Measurements from ENCODE around the gene TRIM72.
"Not testable (repeated sequence)": the region's sequence is repeated elsewhere in the genome, so short reads cannot be mapped to it uniquely, and the experiment has no call there.

Gene TRIM72

GRCh38 chr16:31228206-31228605, 14.3 kb downstream of the TRIM72 start:
- Histone ChIP-seq H3K4me1 (ENCODE audit: control insufficient read depth in 5 of 5, insufficient read depth in 5 of 5, low read length in 5 of 5) (peaks cover 0 to 9% (median 0%) of the 10 kb centered on the region in 5 donors), H3K27ac (ENCODE audit: low read depth, low read length) (no peak overlapping the region), H3K9ac (ENCODE audit: low read length in 5 of 5) (no peak overlapping the region), H3K27me3 (ENCODE audit: control insufficient read depth in 5 of 5, insufficient read depth in 4 of 5, low read length in 5 of 5) (no peaks in the 10 kb centered on the region), H3K9me3 (ENCODE audit: control insufficient read depth in 5 of 5, low read length in 5 of 5) (no peaks in the 10 kb centered on the region), H3K4me3 (ENCODE audit: low read depth in 1 of 5, low read length in 5 of 5) (no peak overlapping the region), H3K36me3 (ENCODE audit: control insufficient read depth in 5 of 5, insufficient read depth in 5 of 5, low read length in 5 of 5) (no peaks in the 10 kb centered on the region)

- H3K36me3 ChIP-seq (ENCODE audit: control insufficient read depth in 5 of 5, insufficient read depth in 5 of 5, low read length in 5 of 5): no peaks in the 10 kb centered on the region
- H3K9ac ChIP-seq (ENCODE audit: low read length in 5 of 5): no peak overlapping the region
- no peaks in the 10 kb centered on the region for H3K27me3 ChIP-seq (ENCODE audit: control insufficient read depth in 5 of 5, insufficient read depth in 4 of 5, low read length in 5 of 5)
- no peak overlapping the region for H3K4me3 ChIP-seq (ENCODE audit: low read depth in 1 of 5, low read length in 5 of 5)
- H3K4me1 ChIP-seq (ENCODE audit: control insufficient read depth in 5 of 5, insufficient read depth in 5 of 5, low read length in 5 of 5): peaks cover 0 to 9% (median 0%) of the 10 kb centered on the region in 5 donors
- peaks cover 0 to 1% (median 0%) of the 10 kb centered on the region in 5 donors for H3K9me3 ChIP-seq (ENCODE audit: control insufficient read depth in 5 of 5, low read length in 5 of 5)
- H3K27ac ChIP-seq (ENCODE audit: low read depth, low read length): no peak overlapping the region
These were observed 15.6 kb downstream of the TRIM72 start for GRCh38 chr16:31229501-31229900.

DNA sequence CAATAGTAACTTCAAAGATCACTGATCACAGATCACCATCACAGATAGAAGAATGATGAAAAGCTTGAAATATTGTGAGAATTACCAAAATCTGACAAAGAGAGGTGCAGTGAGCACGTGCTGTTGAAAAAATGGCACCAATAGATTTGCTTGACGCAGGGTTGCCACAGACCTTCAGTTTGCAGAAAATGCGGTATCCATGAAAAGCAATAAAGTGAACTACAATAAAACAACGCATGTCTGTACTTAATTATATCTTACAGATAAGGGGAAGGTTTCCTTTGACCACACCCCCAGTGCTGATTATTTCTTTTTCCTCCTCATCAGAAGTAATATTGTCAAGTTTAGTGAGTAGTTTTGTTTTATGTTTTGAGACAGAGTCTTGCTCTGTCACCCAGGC, 24.1 kb downstream of the TRIM72 start:
- no peak overlapping the region for H3K27ac ChIP-seq (ENCODE audit: low read depth, low read length)
- peaks cover 0 to 4% (median 0%) of the 10 kb centered on the region in 5 donors for H3K27me3 ChIP-seq (ENCODE audit: control insufficient read depth in 5 of 5, insufficient read depth in 4 of 5, low read length in 5 of 5)
- peaks cover 0 to 5% (median 3%) of the 10 kb centered on the region in 5 donors for H3K9me3 ChIP-seq (ENCODE audit: control insufficient read depth in 5 of 5, low read length in 5 of 5)
- H3K4me3 ChIP-seq (ENCODE audit: low read depth in 1 of 5, low read length in 5 of 5): no peak overlapping the region
- no peak overlapping the region for H3K9ac ChIP-seq (ENCODE audit: low read length in 5 of 5)
- no peaks in the 10 kb centered on the region for H3K4me1 ChIP-seq (ENCODE audit: control insufficient read depth in 5 of 5, insufficient read depth in 5 of 5, low read length in 5 of 5)
- H3K36me3 ChIP-seq (ENCODE audit: control insufficient read depth in 5 of 5, insufficient read depth in 5 of 5, low read length in 5 of 5): no peaks in the 10 kb centered on the region

DNA sequence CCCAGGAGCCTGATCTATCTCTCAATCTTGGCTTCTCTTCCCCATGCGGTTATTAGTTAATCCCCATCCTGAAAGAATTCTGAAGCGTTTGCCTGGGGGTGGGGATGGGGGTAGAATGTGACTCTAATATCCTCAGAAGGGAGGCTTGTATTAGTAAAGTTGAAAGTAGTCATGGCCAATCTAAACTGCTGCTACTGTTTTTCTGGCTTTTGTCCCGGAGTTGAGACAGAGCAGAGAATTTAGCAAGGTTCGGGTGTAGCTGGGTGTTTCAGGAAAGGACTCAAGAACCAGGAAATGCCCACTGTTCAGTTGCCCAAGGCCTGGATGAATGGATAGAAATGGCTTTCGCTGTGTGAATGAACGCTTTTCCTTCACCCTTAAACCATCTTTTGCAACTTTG, 28.3 kb downstream of the TRIM72 start:
- Histone ChIP-seq H3K27ac (ENCODE audit: low read depth, low read length) (no peak overlapping the region), H3K4me1 (ENCODE audit: control insufficient read depth in 5 of 5, insufficient read depth in 5 of 5, low read length in 5 of 5) (peaks cover 0 to 3% (median 0%) of the 10 kb centered on the region in 5 donors), H3K36me3 (ENCODE audit: control insufficient read depth in 5 of 5, insufficient read depth in 5 of 5, low read length in 5 of 5) (no peaks in the 10 kb centered on the region), H3K4me3 (ENCODE audit: low read depth in 1 of 5, low read length in 5 of 5) (no peak overlapping the region), H3K27me3 (ENCODE audit: control insufficient read depth in 5 of 5, insufficient read depth in 4 of 5, low read length in 5 of 5) (peaks cover 0 to 4% (median 0%) of the 10 kb centered on the region in 5 donors), H3K9ac (ENCODE audit: low read length in 5 of 5) (no peak overlapping the region), H3K9me3 (ENCODE audit: control insufficient read depth in 5 of 5, low read length in 5 of 5) (no peaks in the 10 kb centered on the region)

- Histone ChIP-seq H3K9ac (ENCODE audit: low read length in 5 of 5) (no peak overlapping the region), H3K27ac (ENCODE audit: low read depth, low read length) (no peak overlapping the region), H3K27me3 (ENCODE audit: control insufficient read depth in 5 of 5, insufficient read depth in 4 of 5, low read length in 5 of 5) (peaks cover 0 to 4% (median 0%) of the 10 kb centered on the region in 5 donors), H3K4me1 (ENCODE audit: control insufficient read depth in 5 of 5, insufficient read depth in 5 of 5, low read length in 5 of 5) (peaks cover 0 to 3% (median 0%) of the 10 kb centered on the region in 5 donors), H3K9me3 (ENCODE audit: control insufficient read depth in 5 of 5, low read length in 5 of 5) (no peaks in the 10 kb centered on the region), H3K4me3 (ENCODE audit: low read depth in 1 of 5, low read length in 5 of 5) (no peak overlapping the region), H3K36me3 (ENCODE audit: control insufficient read depth in 5 of 5, insufficient read depth in 5 of 5, low read length in 5 of 5) (no peaks in the 10 kb centered on the region)
These were observed 30.1 kb downstream of the TRIM72 start for GRCh38 chr16:31243734-31244670.

GRCh38 chr16:31245598-31245997, 31.7 kb downstream of the TRIM72 start:
- not testable (repeated sequence) for H3K36me3 ChIP-seq (ENCODE audit: control insufficient read depth in 5 of 5, insufficient read depth in 5 of 5, low read length in 5 of 5); H3K4me3 ChIP-seq (ENCODE audit: low read depth in 1 of 5, low read length in 5 of 5); H3K9ac ChIP-seq (ENCODE audit: low read length in 5 of 5); H3K9me3 ChIP-seq (ENCODE audit: control insufficient read depth in 5 of 5, low read length in 5 of 5); H3K27ac ChIP-seq (ENCODE audit: low read depth, low read length); H3K4me1 ChIP-seq (ENCODE audit: control insufficient read depth in 5 of 5, insufficient read depth in 5 of 5, low read length in 5 of 5); H3K27me3 ChIP-seq (ENCODE audit: control insufficient read depth in 5 of 5, insufficient read depth in 4 of 5, low read length in 5 of 5)

DNA sequence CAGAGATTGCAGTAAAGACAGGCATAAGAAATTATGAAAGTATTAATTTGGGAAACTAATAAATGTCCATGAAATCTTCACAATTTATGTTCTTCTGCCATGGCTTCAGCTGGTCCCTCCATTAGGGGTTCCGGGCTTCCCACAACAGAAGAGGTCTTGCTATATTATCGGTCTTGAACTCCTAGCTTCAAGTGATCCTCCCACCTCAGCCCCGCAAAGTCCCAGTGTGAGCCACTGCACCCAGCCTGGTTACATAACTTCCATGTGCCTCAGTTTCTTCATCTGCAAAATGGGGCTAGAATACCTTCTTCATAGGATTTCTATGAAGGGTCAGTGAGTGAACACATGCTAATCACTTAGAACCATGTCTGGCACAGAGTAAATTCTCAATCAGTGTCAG, 32.4 kb downstream of the TRIM72 start:
- Histone ChIP-seq H3K4me3 (ENCODE audit: low read depth in 1 of 5, low read length in 5 of 5) (no peak overlapping the region), H3K27ac (ENCODE audit: low read depth, low read length) (no peak overlapping the region), H3K9ac (ENCODE audit: low read length in 5 of 5) (no peak overlapping the region), H3K4me1 (ENCODE audit: control insufficient read depth in 5 of 5, insufficient read depth in 5 of 5, low read length in 5 of 5) (peaks cover 0 to 3% (median 0%) of the 10 kb centered on the region in 5 donors), H3K36me3 (ENCODE audit: control insufficient read depth in 5 of 5, insufficient read depth in 5 of 5, low read length in 5 of 5) (no peaks in the 10 kb centered on the region), H3K9me3 (ENCODE audit: control insufficient read depth in 5 of 5, low read length in 5 of 5) (no peaks in the 10 kb centered on the region), H3K27me3 (ENCODE audit: control insufficient read depth in 5 of 5, insufficient read depth in 4 of 5, low read length in 5 of 5) (peaks cover 0 to 3% (median 0%) of the 10 kb centered on the region in 5 donors)

GRCh38 chr16:31248344-31248743, 34.4 kb downstream of the TRIM72 start:
- Histone ChIP-seq H3K27me3 (ENCODE audit: control insufficient read depth in 5 of 5, insufficient read depth in 4 of 5, low read length in 5 of 5) (peaks cover 0 to 3% (median 0%) of the 10 kb centered on the region in 5 donors), H3K9me3 (ENCODE audit: control insufficient read depth in 5 of 5, low read length in 5 of 5) (no peaks in the 10 kb centered on the region), H3K27ac (ENCODE audit: low read depth, low read length) (no peak overlapping the region), H3K4me1 (ENCODE audit: control insufficient read depth in 5 of 5, insufficient read depth in 5 of 5, low read length in 5 of 5) (peaks cover 0 to 4% (median 0%) of the 10 kb centered on the region in 5 donors), H3K36me3 (ENCODE audit: control insufficient read depth in 5 of 5, insufficient read depth in 5 of 5, low read length in 5 of 5) (no peaks in the 10 kb centered on the region), H3K9ac (ENCODE audit: low read length in 5 of 5) (no peak overlapping the region), H3K4me3 (ENCODE audit: low read depth in 1 of 5, low read length in 5 of 5) (no peak overlapping the region)

GRCh38 chr16:31250782-31251384, 37.0 kb downstream of the TRIM72 start:
- Histone ChIP-seq H3K36me3 (ENCODE audit: control insufficient read depth in 5 of 5, insufficient read depth in 5 of 5, low read length in 5 of 5) (no peaks in the 10 kb centered on the region), H3K27me3 (ENCODE audit: control insufficient read depth in 5 of 5, insufficient read depth in 4 of 5, low read length in 5 of 5) (peaks cover 0 to 3% (median 0%) of the 10 kb centered on the region in 5 donors), H3K4me3 (ENCODE audit: low read depth in 1 of 5, low read length in 5 of 5) (no peak overlapping the region), H3K9me3 (ENCODE audit: control insufficient read depth in 5 of 5, low read length in 5 of 5) (no peaks in the 10 kb centered on the region), H3K9ac (ENCODE audit: low read length in 5 of 5) (no peak overlapping the region), H3K27ac (ENCODE audit: low read depth, low read length) (no peak overlapping the region), H3K4me1 (ENCODE audit: control insufficient read depth in 5 of 5, insufficient read depth in 5 of 5, low read length in 5 of 5) (peaks cover 0 to 6% (median 0%) of the 10 kb centered on the region in 5 donors)

DNA sequence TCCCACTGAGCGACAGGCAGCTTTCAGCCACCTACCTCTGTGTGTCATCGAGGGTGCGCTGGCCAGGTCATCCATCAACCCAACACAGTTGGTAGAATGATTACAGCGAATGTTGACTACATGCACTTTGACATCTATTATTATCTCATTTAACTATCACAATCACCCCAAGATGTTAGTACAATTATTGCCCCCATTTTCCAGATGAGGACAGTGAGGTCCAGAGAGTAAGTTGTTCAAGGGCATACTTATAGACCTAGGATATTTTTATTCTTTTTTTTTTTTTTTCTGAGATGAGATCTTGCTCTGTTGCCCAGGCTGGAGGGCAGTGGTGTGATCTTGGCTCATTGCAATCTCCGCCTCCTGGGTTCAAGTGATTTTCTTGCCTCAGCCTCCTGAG, 37.5 kb downstream of the TRIM72 start:
- no peak overlapping the region for H3K4me3 ChIP-seq (ENCODE audit: low read depth in 1 of 5, low read length in 5 of 5)
- H3K9ac ChIP-seq (ENCODE audit: low read length in 5 of 5): no peak overlapping the region
- H3K4me1 ChIP-seq (ENCODE audit: control insufficient read depth in 5 of 5, insufficient read depth in 5 of 5, low read length in 5 of 5): peaks cover 0 to 6% (median 0%) of the 10 kb centered on the region in 5 donors
- no peak overlapping the region for H3K27ac ChIP-seq (ENCODE audit: low read depth, low read length)
- no peaks in the 10 kb centered on the region for H3K9me3 ChIP-seq (ENCODE audit: control insufficient read depth in 5 of 5, low read length in 5 of 5)
- peaks cover 0 to 5% (median 0%) of the 10 kb centered on the region in 5 donors for H3K27me3 ChIP-seq (ENCODE audit: control insufficient read depth in 5 of 5, insufficient read depth in 4 of 5, low read length in 5 of 5)
- H3K36me3 ChIP-seq (ENCODE audit: control insufficient read depth in 5 of 5, insufficient read depth in 5 of 5, low read length in 5 of 5): no peaks in the 10 kb centered on the region
